ENCODE results near the gene MRTFA.

GRCh38 chr22:40529821-40530220, 106.7 kb downstream of the MRTFA start:
- TF ChIP-seq REST (IDR thresholded peaks at IDR 0.05) (no peak), MAX (IDR thresholded peaks at IDR 0.05) (no peak), CTCF (IDR thresholded peaks at IDR 0.05) (no peak), PHF8 (IDR thresholded peaks at IDR 0.05; ENCODE audit: borderline replicate concordance, low read depth) (no peak), FOSL2 (IDR thresholded peaks at IDR 0.05) (no peak), FOSL2 (CRISPR knock-in tag; IDR thresholded peaks at IDR 0.05) (no peak), KDM1A (IDR thresholded peaks at IDR 0.05; ENCODE audit: low read depth) (no peak), POLR2A (IDR thresholded peaks at IDR 0.05; ENCODE audit: low read length) (no peak), HOXA7 (CRISPR knock-in tag; IDR thresholded peaks at IDR 0.05) (no peak), E2F6 (IDR thresholded peaks at IDR 0.05; ENCODE audit: borderline replicate concordance, low read depth) (no peak), ESRRA (IDR thresholded peaks at IDR 0.05; ENCODE audit: borderline replicate concordance, low read length) (no peak)

All from A549 (cell line).